ENCODE results near the gene MBNL2.

Gene MBNL2

GRCh38 chr13:97307118-97307881 is 85.2 kb downstream of the MBNL2 start:
- Histone ChIP-seq H3K27ac (ENCODE audit: low read length) (no peak overlapping the region), H3K79me2 (ENCODE audit: low read length) (no peaks in the 10 kb centered on the region), H3K36me3 (replicated peaks; ENCODE audit: low read depth, low read length) (no peaks in the 10 kb centered on the region), H2AFZ (ENCODE audit: low read depth, low read length) (no peak overlapping the region), H3K27me3 (ENCODE audit: low read depth, low read length) (no peaks in the 10 kb centered on the region), H3K4me2 (ENCODE audit: low read length) (no peak overlapping the region), H3K9me3 (ENCODE audit: insufficient read depth, low read length) (no peaks in the 10 kb centered on the region), H3K4me3 (ENCODE audit: low read length) (no peak overlapping the region), H4K20me1 (ENCODE audit: insufficient read depth, low read length) (no peaks in the 10 kb centered on the region), H3K9ac (ENCODE audit: low read length) (no peak overlapping the region), H3K4me1 (ENCODE audit: low read length) (no peaks in the 10 kb centered on the region)
- no peak for TF ChIP-seq EZH2phosphoT487 (IDR thresholded peaks at IDR 0.05; ENCODE audit: low read depth)
- TF ChIP-seq, protein P1, sequence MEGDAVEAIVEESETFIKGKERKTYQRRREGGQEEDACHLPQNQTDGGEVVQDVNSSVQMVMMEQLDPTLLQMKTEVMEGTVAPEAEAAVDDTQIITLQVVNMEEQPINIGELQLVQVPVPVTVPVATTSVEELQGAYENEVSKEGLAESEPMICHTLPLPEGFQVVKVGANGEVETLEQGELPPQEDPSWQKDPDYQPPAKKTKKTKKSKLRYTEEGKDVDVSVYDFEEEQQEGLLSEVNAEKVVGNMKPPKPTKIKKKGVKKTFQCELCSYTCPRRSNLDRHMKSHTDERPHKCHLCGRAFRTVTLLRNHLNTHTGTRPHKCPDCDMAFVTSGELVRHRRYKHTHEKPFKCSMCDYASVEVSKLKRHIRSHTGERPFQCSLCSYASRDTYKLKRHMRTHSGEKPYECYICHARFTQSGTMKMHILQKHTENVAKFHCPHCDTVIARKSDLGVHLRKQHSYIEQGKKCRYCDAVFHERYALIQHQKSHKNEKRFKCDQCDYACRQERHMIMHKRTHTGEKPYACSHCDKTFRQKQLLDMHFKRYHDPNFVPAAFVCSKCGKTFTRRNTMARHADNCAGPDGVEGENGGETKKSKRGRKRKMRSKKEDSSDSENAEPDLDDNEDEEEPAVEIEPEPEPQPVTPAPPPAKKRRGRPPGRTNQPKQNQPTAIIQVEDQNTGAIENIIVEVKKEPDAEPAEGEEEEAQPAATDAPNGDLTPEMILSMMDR (IDR thresholded peaks at IDR 0.05; ENCODE audit: low read depth, low read length): no peak

- Histone ChIP-seq H3K79me2 (ENCODE audit: low read length) (no peaks in the 10 kb centered on the region), H3K27me3 (ENCODE audit: low read depth, low read length) (no peaks in the 10 kb centered on the region), H3K4me3 (ENCODE audit: low read length) (no peak overlapping the region), H3K36me3 (replicated peaks; ENCODE audit: low read depth, low read length) (no peaks in the 10 kb centered on the region), H3K4me1 (ENCODE audit: low read length) (no peaks in the 10 kb centered on the region), H3K27ac (ENCODE audit: low read length) (no peak overlapping the region), H4K20me1 (ENCODE audit: insufficient read depth, low read length) (no peaks in the 10 kb centered on the region), H3K4me2 (ENCODE audit: low read length) (no peak overlapping the region), H3K9ac (ENCODE audit: low read length) (no peak overlapping the region), H3K9me3 (ENCODE audit: insufficient read depth, low read length) (no peaks in the 10 kb centered on the region), H2AFZ (ENCODE audit: low read depth, low read length) (no peak overlapping the region)
- TF ChIP-seq, protein P1 (IDR thresholded peaks at IDR 0.05; ENCODE audit: low read depth, low read length): no peak
- no peak for TF ChIP-seq EZH2phosphoT487 (IDR thresholded peaks at IDR 0.05; ENCODE audit: low read depth)
Observed at GRCh38 chr13:97307882-97308624, 85.9 kb downstream of the MBNL2 start.

DNA sequence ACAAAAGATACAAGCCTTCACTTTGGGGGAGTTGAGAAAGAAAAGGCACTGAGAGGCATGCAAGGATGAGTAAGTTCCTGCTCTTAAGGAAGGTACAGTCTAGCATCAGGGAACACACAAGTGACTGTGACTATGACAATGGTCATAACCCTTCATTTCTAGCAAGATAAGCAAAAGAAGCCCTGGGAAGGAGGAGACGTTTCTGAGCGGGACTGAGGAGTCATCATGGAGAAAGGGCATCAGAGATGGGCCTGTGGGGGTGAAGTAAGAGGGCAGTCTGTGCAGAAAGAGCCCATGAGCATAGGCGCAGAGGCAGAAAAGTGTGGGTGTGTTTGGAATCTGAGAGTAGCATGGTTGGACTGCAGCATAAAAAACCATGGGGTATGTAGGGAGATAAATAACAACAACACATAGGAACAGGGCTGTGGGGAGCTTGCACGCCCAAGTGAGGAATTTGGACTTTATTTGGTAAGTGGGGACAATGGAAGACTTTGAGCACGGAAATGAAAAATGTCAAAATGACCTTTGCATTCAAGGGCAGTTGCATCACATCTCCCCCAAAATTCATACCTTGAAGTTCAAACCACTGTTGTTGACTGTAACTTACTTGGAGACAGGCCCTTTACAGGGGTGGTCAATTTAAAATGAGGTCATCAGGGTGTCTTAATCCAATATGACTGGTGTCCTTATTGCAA is 86.7 kb downstream of the MBNL2 start:
- no peak overlapping the region for H3K4me2 ChIP-seq (ENCODE audit: low read length)
- no peaks in the 10 kb centered on the region for H3K36me3 ChIP-seq (replicated peaks; ENCODE audit: low read depth, low read length)
- no peaks in the 10 kb centered on the region for H3K79me2 ChIP-seq (ENCODE audit: low read length)
- H4K20me1 ChIP-seq (ENCODE audit: insufficient read depth, low read length): no peaks in the 10 kb centered on the region
- no peak overlapping the region for H2AFZ ChIP-seq (ENCODE audit: low read depth, low read length)
- no peak overlapping the region for H3K4me3 ChIP-seq (ENCODE audit: low read length)
- H3K9me3 ChIP-seq (ENCODE audit: insufficient read depth, low read length): no peaks in the 10 kb centered on the region
- no peaks in the 10 kb centered on the region for H3K27me3 ChIP-seq (ENCODE audit: low read depth, low read length)
- no peak for TF ChIP-seq EZH2phosphoT487 (IDR thresholded peaks at IDR 0.05; ENCODE audit: low read depth)
- TF ChIP-seq, protein P1 (IDR thresholded peaks at IDR 0.05; ENCODE audit: low read depth, low read length): no peak
- no peak overlapping the region for H3K27ac ChIP-seq (ENCODE audit: low read length)
- H3K9ac ChIP-seq (ENCODE audit: low read length): no peak overlapping the region
- H3K4me1 ChIP-seq (ENCODE audit: low read length): no peaks in the 10 kb centered on the region
